D721Med (cell line): ENCODE results near the gene CD74.

Experiments used
- DNase-seq: peaks from one replicate; pipeline ENCODE4 v3.0.0; 2011; ENCODE audit warnings: low spot score; ENCODE audit not compliant: insufficient read length
- FAIRE-seq: peaks from 2 replicates; lab custom pipeline; 2011; peaks lifted over from hg19 to GRCh38; lab: Jason Lieb, UNC
- TF ChIP-seq, protein P1 (sequence below): IDR thresholded peaks from 2 replicates; pipeline ENCODE4 v1.5.1; 2012; ENCODE audit warnings: mild to moderate bottlenecking, control low read depth; ENCODE audit not compliant: insufficient read depth; ENCODE audit errors: missing control alignments

The CD74 gene

DNA sequence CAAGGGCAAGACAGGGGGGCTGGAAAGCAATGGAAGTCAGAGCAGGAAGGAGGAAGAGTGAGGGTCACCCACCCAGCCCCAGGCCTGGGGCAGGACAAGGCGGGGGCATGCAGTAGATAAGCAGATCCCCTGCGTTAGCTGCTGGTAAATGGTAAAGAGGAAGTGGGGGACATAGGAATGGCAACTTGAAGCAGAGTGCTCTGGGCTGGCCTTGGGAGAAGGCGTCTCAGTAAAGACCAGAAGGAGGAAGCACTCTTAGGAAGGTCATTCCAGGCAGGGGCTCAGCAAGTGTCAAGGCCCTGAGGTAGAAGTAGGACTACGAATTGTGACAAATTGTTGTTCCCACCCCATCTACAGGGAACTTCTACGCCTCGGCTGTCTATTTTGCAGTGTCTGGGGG lies 40.1 kb downstream of the CD74 start:
- FAIRE-seq, result no peak
- DNase-seq, result no peak

DNA sequence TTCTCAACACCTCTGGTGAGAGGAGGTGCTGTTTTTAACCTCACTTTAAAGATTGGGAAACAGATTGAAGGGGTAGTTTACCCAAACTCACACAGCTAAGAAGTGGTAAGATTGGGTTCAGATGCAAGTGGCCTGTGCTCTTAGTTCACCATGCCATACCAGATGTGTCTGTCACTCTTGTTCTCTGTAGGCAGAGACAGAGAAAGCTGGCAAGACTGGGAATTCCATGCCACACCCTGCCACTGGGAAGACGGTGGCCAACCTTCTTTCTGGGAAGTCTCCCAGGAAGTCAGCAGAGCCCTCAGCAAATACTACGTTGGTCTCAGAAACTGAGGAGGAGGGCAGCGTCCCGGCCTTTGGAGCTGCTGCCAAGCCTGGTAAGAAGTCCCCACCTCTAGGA lies 44.2 kb downstream of the CD74 start:
- TF ChIP-seq, protein P1, sequence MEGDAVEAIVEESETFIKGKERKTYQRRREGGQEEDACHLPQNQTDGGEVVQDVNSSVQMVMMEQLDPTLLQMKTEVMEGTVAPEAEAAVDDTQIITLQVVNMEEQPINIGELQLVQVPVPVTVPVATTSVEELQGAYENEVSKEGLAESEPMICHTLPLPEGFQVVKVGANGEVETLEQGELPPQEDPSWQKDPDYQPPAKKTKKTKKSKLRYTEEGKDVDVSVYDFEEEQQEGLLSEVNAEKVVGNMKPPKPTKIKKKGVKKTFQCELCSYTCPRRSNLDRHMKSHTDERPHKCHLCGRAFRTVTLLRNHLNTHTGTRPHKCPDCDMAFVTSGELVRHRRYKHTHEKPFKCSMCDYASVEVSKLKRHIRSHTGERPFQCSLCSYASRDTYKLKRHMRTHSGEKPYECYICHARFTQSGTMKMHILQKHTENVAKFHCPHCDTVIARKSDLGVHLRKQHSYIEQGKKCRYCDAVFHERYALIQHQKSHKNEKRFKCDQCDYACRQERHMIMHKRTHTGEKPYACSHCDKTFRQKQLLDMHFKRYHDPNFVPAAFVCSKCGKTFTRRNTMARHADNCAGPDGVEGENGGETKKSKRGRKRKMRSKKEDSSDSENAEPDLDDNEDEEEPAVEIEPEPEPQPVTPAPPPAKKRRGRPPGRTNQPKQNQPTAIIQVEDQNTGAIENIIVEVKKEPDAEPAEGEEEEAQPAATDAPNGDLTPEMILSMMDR, result no peak
- FAIRE-seq, result no peak
- no peak for DNase-seq

More for the DNA sequence above, 40.1 kb downstream of the CD74 start:
- TF ChIP-seq, protein P1, result no peak

GRCh38 chr5:150364004-150364403 lies 48.7 kb downstream of the CD74 start:
- DNase-seq, result no peak
- no peak for FAIRE-seq
- TF ChIP-seq, protein P1, result no peak

GRCh38 chr5:150363185-150363584 lies 49.5 kb downstream of the CD74 start:
- DNase-seq (no peak), FAIRE-seq (no peak)
- TF ChIP-seq, protein P1, result no peak

- FAIRE-seq, result no peak
- TF ChIP-seq, protein P1, result no peak
Measured at GRCh38 chr5:150361301-150361700, 51.4 kb downstream of the CD74 start.

GRCh38 chr5:150358261-150359095 lies 54.2 kb downstream of the CD74 start:
- DNase-seq (no peak), FAIRE-seq (no peak)
- TF ChIP-seq, protein P1, result no peak

More at GRCh38 chr5:150361301-150361700, 51.4 kb downstream of the CD74 start:
- DNase-seq, result no peak
